Inferior parietal cortex (tissue), 1 donor: ENCODE data around the gene ATP5F1C.

ENCODE experiments used
- DNase-seq: peaks from one replicate; pipeline ENCODE4 v3.0.0-alpha.2; 2016; ENCODE audit errors: extremely low spot score

The ATP5F1C gene

GRCh38 chr10:7853226-7853842 lies 65.4 kb downstream of the ATP5F1C start:
- DNase-seq, result no peak

GRCh38 chr10:7853890-7854289 lies 65.9 kb downstream of the ATP5F1C start:
- DNase-seq, result no peak

- no peak for DNase-seq
Measured at GRCh38 chr10:7855205-7855604, 67.2 kb downstream of the ATP5F1C start.

- DNase-seq, result no peak
Measured at GRCh38 chr10:7856678-7857077, 68.7 kb downstream of the ATP5F1C start.

- no peak for DNase-seq
Measured at GRCh38 chr10:7857262-7857661, 69.3 kb downstream of the ATP5F1C start.
